Heart right ventricle (tissue), 16 donors: ENCODE results near the gene GNG13. TPM values are rescaled to one million over a fixed set of nuclear protein-coding genes. Genes with fewer than 3 reads are reported as not detected.

Experiments
- ATAC-seq, 8 donors: fragments of 200-7000 bp; cut with Tn5 transposase; one replicate each; pipeline ENCODE4 v1.9.1; 2020; ENCODE audit warnings: mild to moderate bottlenecking in 8 of 8, moderate library complexity in 8 of 8, moderate number of reproducible peaks in 1 of 8
- DNase-seq, 2 donors: peaks; one replicate each; pipeline ENCODE4 v3.0.0-alpha.2; 2020
- H3K27ac ChIP-seq, 10 donors: fragments of 200-600 bp; sonication (generic) in 2 of 10; one replicate each; pipeline versions ENCODE4 v1.5.0 to v1.8.0; 2020 to 2022; ENCODE audit warnings: mild to moderate bottlenecking in 3 of 10
- H3K27me3 ChIP-seq, 7 donors: fragments of 200-600 bp; one replicate each; pipeline ENCODE4 v1.8.0; 2021 to 2022; ENCODE audit warnings: mild to moderate bottlenecking in 2 of 7
- H3K36me3 ChIP-seq, 9 donors: fragments of 200-600 bp; sonication (generic) in 1 of 9; one replicate each; pipeline versions ENCODE4 v1.5.0 to v1.8.0; 2020 to 2022; ENCODE audit warnings: mild to moderate bottlenecking in 2 of 9
- H3K4me1 ChIP-seq, 9 donors: fragments of 200-600 bp; sonication (generic) in 1 of 9; one replicate each; pipeline versions ENCODE4 v1.5.0 to v1.8.0; 2020 to 2022; ENCODE audit warnings: mild to moderate bottlenecking in 4 of 9
- H3K4me3 ChIP-seq, 10 donors: fragments of 200-600 bp; sonication (generic) in 2 of 10; one replicate each; pipeline versions ENCODE4 v1.5.0 to v1.8.0; 2020 to 2022; ENCODE audit warnings: mild to moderate bottlenecking in 7 of 10, moderate library complexity in 2 of 10
- H3K9me3 ChIP-seq, 11 donors: fragments of 200-600 bp in 10 of 11; sonication (generic) in 2 of 11; one replicate each; pipeline versions ENCODE4 v1.5.0 to v1.8.0; 2013 to 2022; ENCODE audit warnings: mild to moderate bottlenecking in 2 of 11, control low read depth in 1 of 11, moderate library complexity in 1 of 11
- WGBS, 2 donors: extraction: QIAGEN DNeasy Blood & Tissue Kit; methylation state at CpG; one replicate each; pipeline ENCODE4 v1.1.7; 2013; ENCODE audit warnings: inconsistent platforms in 1 of 2; 5-methylcytosine and 5-hydroxymethylcytosine counted together
- intact Hi-C, 10 donors: fragments of 100-400 bp; cut with DNase I; formaldehyde crosslinking; loops; one replicate each; pipeline versions ENCODE4 v1.11.1 to v1.14.2; 2022
- polyA plus RNA-seq, 2 donors: library from polyadenylated mRNA; stranded (reverse); fragments of 200-250 nt; gene quantifications; one replicate each; pipeline ENCODE4 v1.2.3, GENCODE V29; 2013
- total RNA-seq, 10 donors: library from RNA; stranded (reverse); fragmentation: NEBNext Ultra II Directional in 3 of 10; extraction: Animal tissue kit (Norgen Biotek cat#: 25700) in 3 of 10; gene quantifications; one replicate each; pipeline versions ENCODE4 v1.2.1 to v1.2.4, GENCODE V29; 2021 to 2023
- TF ChIP-seq, protein P1 (sequence below), 9 donors: fragments of 200-600 bp; sonication (generic) in 2 of 9; IDR thresholded peaks; one replicate each; pipeline versions ENCODE4 v1.5.0 to v1.8.0; 2021 to 2022; ENCODE audit warnings: antibody characterized with exemption in 9 of 9, mild to moderate bottlenecking in 5 of 9, moderate library complexity in 1 of 9
- donor health status: Arrhythmogenic right ventricular cardiomyopathy.
- donor health status: ischemic (EF 13 %, LVEDD 7.1; RV severe dilation, severe dysfunction).
- donor health status: healthy with polysubstance abuse.
- donor health status: DM: no; HTN: yes; CAD: no.
- donor health status: DM: no; HTN: no; CAD: no.
- donor health status: ischemic (EF 25% LVEDD 6.9; RV normal size, moderate dysfunction).
- donor health status: ischemic (EF 25% LVEDD 5.7; RV mildly dilated, moderate dysfunction).
- donor health status: healthy.
- donor health status: DM: yes; HTN: yes; CAD: no.
- donor health status: Ischemic cardiomyopathy.
- donor health status: ischemic (EF 35%, LVEDD 5.7; RV mildly dilated, moderate dysfunction).
- donor health status: nonischemic (EF 11% LVEDD 7.7; RV severe dilation, severe dysfunction).
- donor health status: DM: yes; HTN: yes; CAD: no.
- donor health status: PGD.
- donor health status: ischemic (EF 29% LVEDD 5.4; RV normal size, mild dysfunction).
- donor health status: nonischemic (EF 23%, LVEDD 6.1; RV moderate dilation, normal function).

The GNG13 gene
- total and polyA plus RNA-seq, 12 donors = not detected

DNA sequence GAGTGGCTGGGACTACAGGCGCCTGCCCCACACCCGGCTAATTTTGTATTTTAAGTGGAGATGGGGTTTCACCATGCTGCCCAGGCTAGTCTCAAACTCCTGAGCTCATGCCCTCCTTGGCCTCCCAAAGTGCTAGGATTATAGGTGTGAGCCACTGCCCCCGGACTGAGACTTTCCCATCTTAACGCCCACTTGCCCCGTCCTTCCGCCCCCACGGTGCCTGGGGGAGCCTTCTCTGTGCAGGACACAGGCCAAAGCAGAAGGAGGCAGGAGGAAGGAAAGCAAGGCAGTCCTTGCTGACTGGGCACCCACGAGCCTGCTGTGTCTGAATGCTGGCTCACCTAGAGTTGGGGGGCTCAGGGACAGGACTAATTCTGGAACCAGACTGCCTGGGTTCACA, 17.6 kb upstream of the GNG13 start:
- no peaks in the 10 kb centered on the region for H3K9me3 ChIP-seq
- no peaks in the 10 kb centered on the region for H3K36me3 ChIP-seq
- ATAC-seq (no peak), DNase-seq (no peak)
- H3K4me1 ChIP-seq = peaks cover 0 to 11% (median 0%) of the 10 kb centered on the region in 9 donors
- intact Hi-C loops = loop anchor here in 1 of 10 donors (10.0 kb wide), 1 partner anchor 377 kb away; no protein-coding TSS in a partner anchor
- H3K27me3 ChIP-seq = peaks cover 7 to 98% (median 81%) of the 10 kb centered on the region in 7 donors
- TF ChIP-seq, protein P1, sequence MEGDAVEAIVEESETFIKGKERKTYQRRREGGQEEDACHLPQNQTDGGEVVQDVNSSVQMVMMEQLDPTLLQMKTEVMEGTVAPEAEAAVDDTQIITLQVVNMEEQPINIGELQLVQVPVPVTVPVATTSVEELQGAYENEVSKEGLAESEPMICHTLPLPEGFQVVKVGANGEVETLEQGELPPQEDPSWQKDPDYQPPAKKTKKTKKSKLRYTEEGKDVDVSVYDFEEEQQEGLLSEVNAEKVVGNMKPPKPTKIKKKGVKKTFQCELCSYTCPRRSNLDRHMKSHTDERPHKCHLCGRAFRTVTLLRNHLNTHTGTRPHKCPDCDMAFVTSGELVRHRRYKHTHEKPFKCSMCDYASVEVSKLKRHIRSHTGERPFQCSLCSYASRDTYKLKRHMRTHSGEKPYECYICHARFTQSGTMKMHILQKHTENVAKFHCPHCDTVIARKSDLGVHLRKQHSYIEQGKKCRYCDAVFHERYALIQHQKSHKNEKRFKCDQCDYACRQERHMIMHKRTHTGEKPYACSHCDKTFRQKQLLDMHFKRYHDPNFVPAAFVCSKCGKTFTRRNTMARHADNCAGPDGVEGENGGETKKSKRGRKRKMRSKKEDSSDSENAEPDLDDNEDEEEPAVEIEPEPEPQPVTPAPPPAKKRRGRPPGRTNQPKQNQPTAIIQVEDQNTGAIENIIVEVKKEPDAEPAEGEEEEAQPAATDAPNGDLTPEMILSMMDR (IDR thresholded peaks at IDR 0.05) = no peak
- 64 to 84% methylated on average over 8 of the region's 8 CpGs for WGBS, 2 donors
- H3K27ac ChIP-seq = no peak overlapping the region
- H3K4me3 ChIP-seq = no peak overlapping the region

- no peaks in the 10 kb centered on the region for H3K36me3 ChIP-seq
- ATAC-seq = no peak
- intact Hi-C loops = loop anchor here in 1 of 10 donors (10.0 kb wide), 1 partner anchor 378 kb away; no protein-coding TSS in a partner anchor
- H3K4me1 ChIP-seq = peaks cover 0 to 12% (median 0%) of the 10 kb centered on the region in 9 donors
- H3K27me3 ChIP-seq = peaks cover 7 to 100% (median 83%) of the 10 kb centered on the region in 7 donors
- no peak for DNase-seq
- H3K4me3 ChIP-seq = no peak overlapping the region
- TF ChIP-seq, protein P1 (IDR thresholded peaks at IDR 0.05) = no peak
- WGBS, 2 donors = 55 to 61% methylated on average over 71 of the region's 71 CpGs
- H3K27ac ChIP-seq = no peak overlapping the region
- H3K9me3 ChIP-seq = peaks cover 0 to 3% (median 0%) of the 10 kb centered on the region in 11 donors
These were observed 16.7 kb upstream of the GNG13 start for GRCh38 chr16:817001-817906.

DNA sequence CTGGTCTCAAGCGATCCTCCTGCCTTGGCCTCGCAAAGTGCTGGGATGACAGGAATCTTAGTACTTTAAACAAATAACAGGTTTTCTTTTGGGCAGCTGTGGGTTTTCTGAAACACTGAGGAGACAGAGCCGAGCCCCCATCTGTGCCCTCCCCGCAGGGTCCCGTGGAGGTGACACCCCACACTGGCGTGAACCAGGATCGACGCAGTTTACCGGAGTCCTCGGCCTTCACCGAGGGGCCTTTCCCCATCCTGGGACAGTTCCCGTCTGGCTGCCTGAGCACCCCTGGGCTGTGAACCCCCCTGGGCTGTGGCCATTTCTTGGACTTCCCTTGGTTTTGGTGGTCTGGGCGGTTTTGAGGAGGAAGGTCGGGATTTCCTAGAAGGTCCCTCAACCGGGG, 15.3 kb upstream of the GNG13 start:
- WGBS, 2 donors = 94 to 95% methylated on average over 15 of the region's 15 CpGs
- H3K27ac ChIP-seq = no peak overlapping the region
- peaks cover 7 to 94% (median 78%) of the 10 kb centered on the region in 7 donors for H3K27me3 ChIP-seq
- H3K4me3 ChIP-seq = no peak overlapping the region
- peaks cover 0 to 12% (median 0%) of the 10 kb centered on the region in 9 donors for H3K4me1 ChIP-seq
- ATAC-seq = no peak
- no peaks in the 10 kb centered on the region for H3K36me3 ChIP-seq
- intact Hi-C loops = loop anchor here in 4 of 10 donors (2.0 to 10.0 kb wide), 2 partner anchors 239 to 379 kb away; no protein-coding TSS in a partner anchor
- H3K9me3 ChIP-seq = peaks cover 0 to 5% (median 0%) of the 10 kb centered on the region in 11 donors
- no peak for DNase-seq
- TF ChIP-seq, protein P1 (IDR thresholded peaks at IDR 0.05) = no peak

- WGBS, 2 donors = 80 to 81% methylated on average over 9 of the region's 9 CpGs
- DNase-seq (no peak), ATAC-seq (no peak)
- no peaks in the 10 kb centered on the region for H3K36me3 ChIP-seq
- no peak overlapping the region for H3K27ac ChIP-seq
- intact Hi-C loops = loop anchor here in 5 of 10 donors (2.0 to 10.0 kb wide), 3 partner anchors 237 to 380 kb away; no protein-coding TSS in a partner anchor
- peaks cover 0 to 5% (median 0%) of the 10 kb centered on the region in 11 donors for H3K9me3 ChIP-seq
- H3K27me3 ChIP-seq = peaks cover 7 to 85% (median 77%) of the 10 kb centered on the region in 7 donors
- TF ChIP-seq, protein P1 (IDR thresholded peaks at IDR 0.05) = no peak
- peaks cover 0 to 12% (median 0%) of the 10 kb centered on the region in 9 donors for H3K4me1 ChIP-seq
- no peak overlapping the region for H3K4me3 ChIP-seq
These were observed 14.4 kb upstream of the GNG13 start for GRCh38 chr16:814974-815373.
